PC-9 (cell line): ENCODE data around the gene CNTN5.

Experiments used
- EZH2 ChIP-seq: fragments of 200-600 bp; sonication (generic); IDR thresholded peaks from 2 replicates; pipeline ENCODE4 v1.8.0; 2017; ENCODE audit warnings: antibody characterized with exemption, low read depth
- TF ChIP-seq, protein P1 (sequence below): fragments of 200-600 bp; sonication (generic); conservative IDR thresholded peaks from 2 replicates; pipeline ENCODE4 v1.6.1; 2017; ENCODE audit warnings: mixed run types, antibody characterized with exemption, mild to moderate bottlenecking, moderate library complexity

DNA sequence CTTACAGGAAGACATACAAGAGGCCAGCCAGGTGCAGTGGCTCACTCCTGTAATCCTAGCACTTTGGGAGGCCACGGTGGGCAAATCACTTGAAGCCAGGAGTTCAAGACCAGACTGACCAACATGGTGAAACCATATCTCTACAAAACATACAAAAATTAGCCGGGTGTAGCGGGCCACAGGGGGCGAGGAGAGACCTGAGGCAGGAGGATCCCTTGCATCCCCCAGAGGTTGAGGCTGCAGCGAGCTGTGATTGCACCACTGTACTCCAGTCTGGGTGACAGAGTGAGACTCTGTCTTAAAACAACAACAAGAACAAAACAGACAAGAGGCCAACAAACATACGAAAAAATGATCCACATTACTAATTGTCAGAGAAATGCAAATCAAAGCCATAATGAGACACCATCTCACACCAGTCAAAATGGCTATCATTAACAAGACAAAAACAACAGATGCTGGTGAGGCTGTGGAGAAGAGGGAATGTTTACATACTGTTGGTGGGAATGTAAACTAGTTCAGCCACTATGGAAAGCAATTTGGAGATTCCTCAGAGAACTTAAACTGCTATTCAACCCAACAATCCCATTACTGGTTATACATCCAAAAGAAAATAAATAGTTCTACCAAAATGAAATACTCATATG lies 1167.5 kb downstream of the CNTN5 start:
- no peak for TF ChIP-seq EZH2
- TF ChIP-seq, protein P1, sequence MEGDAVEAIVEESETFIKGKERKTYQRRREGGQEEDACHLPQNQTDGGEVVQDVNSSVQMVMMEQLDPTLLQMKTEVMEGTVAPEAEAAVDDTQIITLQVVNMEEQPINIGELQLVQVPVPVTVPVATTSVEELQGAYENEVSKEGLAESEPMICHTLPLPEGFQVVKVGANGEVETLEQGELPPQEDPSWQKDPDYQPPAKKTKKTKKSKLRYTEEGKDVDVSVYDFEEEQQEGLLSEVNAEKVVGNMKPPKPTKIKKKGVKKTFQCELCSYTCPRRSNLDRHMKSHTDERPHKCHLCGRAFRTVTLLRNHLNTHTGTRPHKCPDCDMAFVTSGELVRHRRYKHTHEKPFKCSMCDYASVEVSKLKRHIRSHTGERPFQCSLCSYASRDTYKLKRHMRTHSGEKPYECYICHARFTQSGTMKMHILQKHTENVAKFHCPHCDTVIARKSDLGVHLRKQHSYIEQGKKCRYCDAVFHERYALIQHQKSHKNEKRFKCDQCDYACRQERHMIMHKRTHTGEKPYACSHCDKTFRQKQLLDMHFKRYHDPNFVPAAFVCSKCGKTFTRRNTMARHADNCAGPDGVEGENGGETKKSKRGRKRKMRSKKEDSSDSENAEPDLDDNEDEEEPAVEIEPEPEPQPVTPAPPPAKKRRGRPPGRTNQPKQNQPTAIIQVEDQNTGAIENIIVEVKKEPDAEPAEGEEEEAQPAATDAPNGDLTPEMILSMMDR, result no peak
